Tibial nerve (tissue), 4 donors: Measurements from ENCODE around the gene PITRM1. TPM values are rescaled to one million over a fixed set of nuclear protein-coding genes. Genes with fewer than 3 reads are reported as not detected.

Source experiments
- DNase-seq, 2 donors: peaks; one replicate each; pipeline ENCODE4 v3.0.0-alpha.2; 2019; ENCODE audit warnings: low spot score in 2 of 2
- H3K27ac ChIP-seq, 4 donors: fragments of 200-600 bp; sonication (generic) in 3 of 4; one replicate each; pipeline ENCODE4 v1.5.1; 2017 to 2019; ENCODE audit warnings: mild to moderate bottlenecking in 1 of 4
- H3K27me3 ChIP-seq, 2 donors: fragments of 200-600 bp; sonication (generic) in 1 of 2; one replicate each; pipeline versions ENCODE4 v1.5.1 to v1.6.0; 2017 to 2019
- H3K36me3 ChIP-seq, 3 donors: fragments of 200-600 bp; sonication (generic); one replicate each; pipeline ENCODE4 v1.5.1; 2018 to 2019
- H3K4me1 ChIP-seq, 4 donors: fragments of 200-600 bp; sonication (generic) in 3 of 4; one replicate each; pipeline ENCODE4 v1.5.1; 2017 to 2019
- H3K4me3 ChIP-seq, 4 donors: fragments of 200-600 bp; sonication (generic) in 3 of 4; one replicate each; pipeline ENCODE4 v1.5.1; 2017 to 2019; ENCODE audit warnings: mild to moderate bottlenecking in 1 of 4, moderate library complexity in 1 of 4
- H3K9me3 ChIP-seq, 4 donors: fragments of 200-600 bp; sonication (generic) in 3 of 4; one replicate each; pipeline ENCODE4 v1.5.1; 2017 to 2019
- EP300 ChIP-seq, 2 donors: sonication (generic); formaldehyde crosslinking; IDR thresholded peaks; one replicate each; pipeline ENCODE4 v1.6.1; 2017; ENCODE audit warnings: antibody characterized with exemption in 2 of 2, mild to moderate bottlenecking in 1 of 2
- POLR2A ChIP-seq, 2 donors: fragments of 450-650 bp; IDR thresholded peaks; one replicate each; pipeline ENCODE4 v1.6.1; 2017; ENCODE audit warnings: antibody characterized with exemption in 2 of 2, mild to moderate bottlenecking in 2 of 2, moderate library complexity in 2 of 2
- WGBS, 2 donors: methylation state at CpG; one replicate each; pipeline ENCODE4 v1.1.5; 2018; 5-methylcytosine and 5-hydroxymethylcytosine counted together
- total RNA-seq, 4 donors: library from RNA; depleted of rRNA; stranded (reverse); fragments of >200 nt; gene quantifications; one replicate each; pipeline ENCODE4 v1.1.0, GENCODE V29; 2016
- TF ChIP-seq, protein P1 (sequence below), 5 experiments: fragments of 200-600 bp in 3 of 5; fragments of 450-650 bp in 2 of 5; sonication (generic) in 3 of 5; IDR thresholded peaks; one replicate each; pipeline ENCODE4 v1.5.1; 2016 to 2019; ENCODE audit warnings: antibody characterized with exemption in 5 of 5, mild to moderate bottlenecking in 3 of 5, moderate library complexity in 2 of 5

Gene PITRM1
- total RNA-seq, 4 donors from 2014 or later: 55.5 to 83.7 (median 59.7) TPM

DNA sequence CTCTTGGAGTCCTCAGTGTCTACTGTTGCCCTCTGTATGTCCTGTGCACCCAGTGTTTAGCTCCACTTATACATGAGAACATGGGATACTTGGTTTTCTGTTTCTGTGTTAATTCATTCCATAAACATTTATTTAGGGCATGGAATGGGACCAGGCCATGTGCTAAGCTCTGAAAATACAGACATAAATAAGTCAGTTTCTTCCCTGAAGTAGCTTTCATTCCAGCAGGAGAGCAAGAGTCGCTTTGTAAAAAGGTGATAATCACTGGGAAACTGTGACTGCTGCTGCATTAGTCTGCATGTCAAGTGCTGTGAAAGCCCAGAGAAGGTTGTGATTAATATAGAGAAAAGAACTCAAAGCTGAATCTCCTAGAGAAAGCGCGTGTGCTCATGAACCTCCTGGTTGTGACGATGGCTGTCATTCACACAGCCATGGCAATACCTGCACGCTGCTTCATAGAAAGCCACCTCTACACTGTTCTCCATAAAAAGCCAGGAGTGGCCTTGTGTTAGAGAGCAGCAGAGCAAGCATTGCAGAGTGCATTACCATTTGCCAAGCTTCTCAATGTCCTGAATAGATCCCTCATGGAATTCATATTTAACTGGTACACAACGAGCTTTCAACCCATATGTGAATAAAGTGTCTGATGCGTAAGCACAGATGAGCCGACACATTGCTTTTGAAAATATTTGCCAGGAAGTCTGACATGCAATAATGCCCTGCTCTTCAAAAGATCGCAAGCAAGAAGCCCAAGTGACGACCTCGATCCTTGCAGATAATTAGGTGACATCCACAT, 30.6 kb upstream of the PITRM1 start:
- DNase-seq: no peak
- no peaks in the 10 kb centered on the region for H3K4me1 ChIP-seq
- WGBS, 2 donors: 77 to 81% methylated on average over 11 of the region's 11 CpGs
- no peaks in the 10 kb centered on the region for H3K27me3 ChIP-seq
- no peaks in the 10 kb centered on the region for H3K9me3 ChIP-seq
- H3K27ac ChIP-seq: no peak overlapping the region
- no peak overlapping the region for H3K4me3 ChIP-seq
- no peak for TF ChIP-seq EP300 (IDR thresholded peaks at IDR 0.05)
- H3K36me3 ChIP-seq: no peaks in the 10 kb centered on the region

DNA sequence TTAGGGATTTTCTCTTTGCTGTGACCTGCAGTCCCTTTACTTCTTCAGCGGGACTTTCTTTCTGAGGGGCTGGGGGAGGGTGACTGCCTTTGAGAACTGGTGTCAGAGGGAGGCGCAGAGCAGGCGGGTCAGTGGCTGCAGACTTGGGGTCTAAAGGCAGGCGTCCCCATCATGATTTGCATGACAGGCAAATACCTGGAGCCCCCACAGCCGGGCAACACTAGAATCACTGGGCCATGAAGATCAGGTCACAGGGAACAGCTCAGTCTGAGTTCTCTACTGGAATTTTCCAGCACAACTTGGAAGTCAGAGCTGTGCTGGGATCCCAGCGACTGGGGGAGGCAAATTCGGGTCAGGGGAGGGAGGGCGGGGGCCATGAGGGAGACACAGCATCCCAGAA, 29.2 kb upstream of the PITRM1 start:
- Histone ChIP-seq H3K4me3 (no peak overlapping the region), H3K27ac (no peak overlapping the region), H3K4me1 (peaks cover 0 to 11% (median 4%) of the 10 kb centered on the region in 4 donors), H3K36me3 (no peaks in the 10 kb centered on the region), H3K27me3 (no peaks in the 10 kb centered on the region), H3K9me3 (no peaks in the 10 kb centered on the region)
- TF ChIP-seq POLR2A (IDR thresholded peaks at IDR 0.05): no peak
- TF ChIP-seq, protein P1, sequence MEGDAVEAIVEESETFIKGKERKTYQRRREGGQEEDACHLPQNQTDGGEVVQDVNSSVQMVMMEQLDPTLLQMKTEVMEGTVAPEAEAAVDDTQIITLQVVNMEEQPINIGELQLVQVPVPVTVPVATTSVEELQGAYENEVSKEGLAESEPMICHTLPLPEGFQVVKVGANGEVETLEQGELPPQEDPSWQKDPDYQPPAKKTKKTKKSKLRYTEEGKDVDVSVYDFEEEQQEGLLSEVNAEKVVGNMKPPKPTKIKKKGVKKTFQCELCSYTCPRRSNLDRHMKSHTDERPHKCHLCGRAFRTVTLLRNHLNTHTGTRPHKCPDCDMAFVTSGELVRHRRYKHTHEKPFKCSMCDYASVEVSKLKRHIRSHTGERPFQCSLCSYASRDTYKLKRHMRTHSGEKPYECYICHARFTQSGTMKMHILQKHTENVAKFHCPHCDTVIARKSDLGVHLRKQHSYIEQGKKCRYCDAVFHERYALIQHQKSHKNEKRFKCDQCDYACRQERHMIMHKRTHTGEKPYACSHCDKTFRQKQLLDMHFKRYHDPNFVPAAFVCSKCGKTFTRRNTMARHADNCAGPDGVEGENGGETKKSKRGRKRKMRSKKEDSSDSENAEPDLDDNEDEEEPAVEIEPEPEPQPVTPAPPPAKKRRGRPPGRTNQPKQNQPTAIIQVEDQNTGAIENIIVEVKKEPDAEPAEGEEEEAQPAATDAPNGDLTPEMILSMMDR (IDR thresholded peaks at IDR 0.05): no peak
- no peak for TF ChIP-seq EP300 (IDR thresholded peaks at IDR 0.05)
- DNase-seq: no peak
- 68 to 74% methylated on average over 8 of the region's 8 CpGs for WGBS, 2 donors

DNA sequence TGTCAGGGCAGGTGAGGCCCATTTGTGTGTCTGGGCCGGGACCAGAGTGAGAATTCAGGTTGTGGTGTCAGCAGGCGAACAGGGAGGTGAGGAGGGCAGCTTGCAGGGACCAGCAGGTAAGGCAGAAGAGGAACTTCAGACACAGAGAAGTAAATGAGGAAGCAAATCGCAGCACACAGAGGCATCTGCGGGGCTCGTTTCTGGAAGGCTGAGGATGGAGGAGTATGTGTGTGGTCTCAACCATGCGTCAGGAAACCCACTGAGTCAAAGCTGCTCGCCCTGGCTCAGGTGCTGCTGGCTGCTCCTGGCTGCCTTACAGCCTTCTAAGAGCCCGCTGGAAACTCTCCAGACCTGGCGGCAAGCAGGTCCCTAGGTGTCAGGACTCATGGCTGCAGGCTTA, 26.9 kb upstream of the PITRM1 start:
- no peak overlapping the region for H3K4me3 ChIP-seq
- peaks cover 0 to 14% (median 4%) of the 10 kb centered on the region in 4 donors for H3K4me1 ChIP-seq
- no peaks in the 10 kb centered on the region for H3K36me3 ChIP-seq
- TF ChIP-seq, protein P1 (IDR thresholded peaks at IDR 0.05): no peak
- no peak for TF ChIP-seq EP300 (IDR thresholded peaks at IDR 0.05)
- no peak for TF ChIP-seq POLR2A (IDR thresholded peaks at IDR 0.05)
- H3K27ac ChIP-seq: no peak overlapping the region
- 81 to 82% methylated on average over 9 of the region's 9 CpGs for WGBS, 2 donors
- no peaks in the 10 kb centered on the region for H3K9me3 ChIP-seq
- no peak for DNase-seq
- H3K27me3 ChIP-seq: no peaks in the 10 kb centered on the region

DNA sequence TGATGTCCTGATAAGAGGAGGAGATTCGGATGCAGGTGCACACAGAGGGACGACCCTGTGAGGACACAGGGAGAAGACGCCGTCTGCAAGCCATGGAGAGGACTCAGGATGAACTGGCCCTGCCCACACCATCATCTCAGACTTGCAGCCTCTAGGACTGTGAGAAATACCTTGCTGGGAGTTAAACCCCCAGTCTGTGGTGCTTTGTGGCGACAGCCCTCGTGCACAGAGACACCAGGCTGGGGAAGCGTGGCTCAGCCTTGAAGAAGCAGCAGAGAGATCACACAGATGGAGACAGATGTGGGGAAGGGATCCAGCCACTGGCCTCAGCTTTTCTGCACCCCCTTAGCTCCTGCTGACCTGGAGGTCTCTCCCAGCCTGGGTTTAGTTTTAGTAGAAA, 26.3 kb upstream of the PITRM1 start:
- no peak overlapping the region for H3K4me3 ChIP-seq
- H3K27ac ChIP-seq: no peak overlapping the region
- DNase-seq: no peak
- H3K27me3 ChIP-seq: no peaks in the 10 kb centered on the region
- no peaks in the 10 kb centered on the region for H3K9me3 ChIP-seq
- peaks cover 0 to 14% (median 4%) of the 10 kb centered on the region in 4 donors for H3K4me1 ChIP-seq
- no peak for TF ChIP-seq EP300 (IDR thresholded peaks at IDR 0.05)
- TF ChIP-seq, protein P1 (IDR thresholded peaks at IDR 0.05): no peak
- no peak for TF ChIP-seq POLR2A (IDR thresholded peaks at IDR 0.05)
- H3K36me3 ChIP-seq: no peaks in the 10 kb centered on the region
- WGBS, 2 donors: 93% methylated on average over 7 of the region's 7 CpGs

DNA sequence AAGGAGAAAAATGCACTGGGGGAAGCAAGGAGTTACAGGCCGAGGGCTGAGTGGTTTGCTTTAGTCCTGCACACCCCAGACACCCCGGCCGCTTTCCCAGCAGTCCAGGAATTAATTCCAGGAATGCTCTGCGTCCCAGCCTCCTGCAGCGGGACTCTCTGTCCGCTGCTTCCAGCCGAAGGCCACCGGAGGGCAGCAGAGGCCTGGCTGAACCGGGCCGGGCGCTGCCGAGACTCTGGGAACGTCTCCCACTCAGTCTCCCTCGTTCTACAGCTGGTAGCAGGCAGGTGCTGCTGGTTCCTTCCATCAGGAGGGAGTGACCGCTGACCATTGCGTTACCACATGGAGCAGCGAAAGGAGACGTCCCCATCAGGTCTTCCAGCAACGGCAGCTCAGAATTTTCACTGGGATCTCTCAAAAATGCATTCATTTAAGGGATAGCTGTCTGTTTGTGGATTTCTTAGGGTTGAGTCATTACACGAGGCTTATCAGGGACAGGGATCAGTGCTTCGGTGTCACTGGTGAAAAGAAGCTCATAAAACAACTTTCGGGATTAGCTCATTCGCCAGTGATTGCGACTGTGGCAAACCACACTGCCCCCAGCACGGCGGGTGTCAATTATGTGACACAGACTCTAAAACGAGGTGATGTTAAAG, 24.9 kb upstream of the PITRM1 start:
- peak; percentile 69 to 71 for DNase-seq

More for the DNA sequence above, 24.9 kb upstream of the PITRM1 start:
- H3K27ac ChIP-seq: peak overlapping the region in 2 of 4 donors; percentile 46 to 55
- TF ChIP-seq, protein P1 (IDR thresholded peaks at IDR 0.05): peak; percentile 81 to 94 (median 92)
- TF ChIP-seq EP300 (IDR thresholded peaks at IDR 0.05) (peak in 1 of 2 donors; percentile 61), POLR2A (IDR thresholded peaks at IDR 0.05) (no peak)
- 7 to 10% methylated on average over 27 of the region's 27 CpGs for WGBS, 2 donors
- no peaks in the 10 kb centered on the region for H3K9me3 ChIP-seq
- no peaks in the 10 kb centered on the region for H3K27me3 ChIP-seq
- no peaks in the 10 kb centered on the region for H3K36me3 ChIP-seq
- H3K4me3 ChIP-seq: peak overlapping the region in 2 of 4 donors; percentile 16 to 25
- peaks cover 0 to 26% (median 4%) of the 10 kb centered on the region in 4 donors for H3K4me1 ChIP-seq
